Measurements from ENCODE around the gene ZNHIT2. TPM values are rescaled to one million over a fixed set of nuclear protein-coding genes. Genes with fewer than 3 reads are reported as not detected.

The ZNHIT2 gene
- total RNA-seq, 2 donors from 2014 or later, result 18.7 to 33.9 TPM

- peaks cover 30 to 41% of the 10 kb centered on the region in 2 donors for H3K36me3 ChIP-seq (replicated peaks in 1 of 2; ENCODE audit: insufficient read depth in 1 of 2, low read depth in 2 of 2)
These were observed 14.9 kb upstream of the ZNHIT2 start for GRCh38 chr11:65132238-65132987.

GRCh38 chr11:65131895-65132237 is 14.4 kb upstream of the ZNHIT2 start:
- WGBS, 2 donors, result 28 to 58% methylated on average over 6 of the region's 6 CpGs
- intact Hi-C loops (cut with DNase I), result loop anchor here (5.0 kb wide), 1 partner anchor 55 kb away; no protein-coding TSS in a partner anchor
- Histone ChIP-seq H3K36me3 (replicated peaks in 1 of 2; ENCODE audit: insufficient read depth in 1 of 2, low read depth in 2 of 2) (peaks cover 30 to 46% of the 10 kb centered on the region in 2 donors), H3K27me3 (no peaks in the 10 kb centered on the region), H3K27ac (peak overlapping the region in 1 of 4 donors; percentile 98), H3K4me1 (peaks cover 48% of the 10 kb centered on the region), H3K9me3 (no peaks in the 10 kb centered on the region), H3K4me3 (no peak overlapping the region)
- peak in 1 of 4 donors; percentile 14 for DNase-seq
- ATAC-seq, result no peak
- TF ChIP-seq CTCF (IDR thresholded peaks at IDR 0.05) (no peak), POLR2A (IDR thresholded peaks at IDR 0.05) (no peak)

More at GRCh38 chr11:65132238-65132987, 14.9 kb upstream of the ZNHIT2 start:
- Histone ChIP-seq H3K27ac (peak overlapping the region in 3 of 4 donors; percentile 98 to 100 (median 99)), H3K4me1 (peaks cover 49% of the 10 kb centered on the region), H3K4me3 (no peak overlapping the region), H3K9me3 (no peaks in the 10 kb centered on the region), H3K27me3 (no peaks in the 10 kb centered on the region)
- WGBS, 2 donors, result 28 to 36% methylated on average over 9 to 10 of the region's 10 CpGs
- peak in 1 of 4 donors; percentile 11 for DNase-seq
- intact Hi-C loops (cut with DNase I), result loop anchor here (5.0 kb wide), 1 partner anchor 55 kb away; no protein-coding TSS in a partner anchor
- no peak for ATAC-seq
- TF ChIP-seq CTCF (IDR thresholded peaks at IDR 0.05), result no peak
- no peak for TF ChIP-seq POLR2A (IDR thresholded peaks at IDR 0.05)

- ATAC-seq, result no peak
- no peaks in the 10 kb centered on the region for H3K27me3 ChIP-seq
- H3K36me3 ChIP-seq (replicated peaks in 1 of 2; ENCODE audit: insufficient read depth in 1 of 2, low read depth in 2 of 2), result peaks cover 30 to 50% of the 10 kb centered on the region in 2 donors
- intact Hi-C loops (cut with DNase I), result loop anchor here (5.0 kb wide), 1 partner anchor 56 kb away; no protein-coding TSS in a partner anchor
- no peaks in the 10 kb centered on the region for H3K9me3 ChIP-seq
- no peak overlapping the region for H3K4me3 ChIP-seq
- TF ChIP-seq CTCF (IDR thresholded peaks at IDR 0.05) (no peak), POLR2A (IDR thresholded peaks at IDR 0.05) (no peak)
- WGBS, 2 donors, result 64% methylated on average over 3 of the region's 3 CpGs; no CpG with 5 or more reads in 1 of the 2 donors
- H3K4me1 ChIP-seq, result peaks cover 43% of the 10 kb centered on the region
- no peak overlapping the region for H3K27ac ChIP-seq
- no peak for DNase-seq
These were observed 13.9 kb upstream of the ZNHIT2 start for GRCh38 chr11:65131417-65131776.

- peaks cover 38% of the 10 kb centered on the region for H3K4me1 ChIP-seq
- H3K9me3 ChIP-seq, result no peaks in the 10 kb centered on the region
- H3K4me3 ChIP-seq, result no peak overlapping the region
- TF ChIP-seq POLR2A (IDR thresholded peaks at IDR 0.05) (no peak), CTCF (IDR thresholded peaks at IDR 0.05) (no peak)
- no peak overlapping the region for H3K27ac ChIP-seq
- no peak for ATAC-seq
- intact Hi-C loops (cut with DNase I), result loop anchor here (5.0 kb wide), 1 partner anchor 56 kb away; no protein-coding TSS in a partner anchor
- H3K36me3 ChIP-seq (replicated peaks in 1 of 2; ENCODE audit: insufficient read depth in 1 of 2, low read depth in 2 of 2), result peaks cover 30 to 51% of the 10 kb centered on the region in 2 donors
- WGBS, 2 donors, result 58 to 61% methylated on average over 15 of the region's 19 CpGs
- DNase-seq, result peak in 1 of 4 donors; percentile 15
- no peaks in the 10 kb centered on the region for H3K27me3 ChIP-seq
These were observed 13.3 kb upstream of the ZNHIT2 start for GRCh38 chr11:65130631-65131416.
